Stomach (tissue), 4 donors: Measurements from ENCODE around the gene SEC24A.

Source experiments
- EP300 ChIP-seq: sonication (generic); formaldehyde crosslinking; IDR thresholded peaks from one replicate; pipeline ENCODE4 v1.6.1; 2017; ENCODE audit warnings: antibody characterized with exemption
- POLR2A ChIP-seq, 4 donors: fragments of 450-650 bp; IDR thresholded peaks; one replicate each; pipeline ENCODE4 v1.6.1; 2016; ENCODE audit warnings: antibody characterized with exemption in 4 of 4, control low read depth in 2 of 4, mild to moderate bottlenecking in 1 of 4, moderate library complexity in 1 of 4
- TF ChIP-seq, protein P1 (sequence below), 7 experiments: fragments of 450-650 bp in 4 of 7; fragments of 200-600 bp in 3 of 7; sonication (generic) in 3 of 7; IDR thresholded peaks; one replicate each; pipeline ENCODE4 v1.5.1; 2016 to 2019; ENCODE audit warnings: antibody characterized with exemption in 7 of 7, control low read depth in 2 of 7, mild to moderate bottlenecking in 1 of 7

DNA sequence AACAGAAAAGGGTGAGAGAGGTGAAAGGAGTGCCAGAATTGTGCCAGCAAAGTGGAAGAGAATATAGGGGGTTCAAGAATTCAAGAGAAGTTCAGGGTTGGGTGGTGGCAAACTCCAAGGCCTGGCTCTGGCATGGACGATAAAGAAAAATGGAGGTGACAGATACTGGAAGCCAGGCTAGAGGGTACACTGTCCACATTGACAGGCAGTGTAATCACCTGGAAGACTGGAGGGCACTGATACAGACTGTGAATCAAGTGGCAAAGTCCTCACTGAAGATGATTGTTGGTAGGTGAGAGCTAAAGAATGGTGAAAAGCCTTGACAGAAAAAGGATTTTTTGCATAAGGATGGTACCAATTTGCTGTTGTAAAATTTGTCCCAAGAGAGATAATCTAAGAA lies 23.0 kb upstream of the SEC24A start:
- TF ChIP-seq, protein P1, sequence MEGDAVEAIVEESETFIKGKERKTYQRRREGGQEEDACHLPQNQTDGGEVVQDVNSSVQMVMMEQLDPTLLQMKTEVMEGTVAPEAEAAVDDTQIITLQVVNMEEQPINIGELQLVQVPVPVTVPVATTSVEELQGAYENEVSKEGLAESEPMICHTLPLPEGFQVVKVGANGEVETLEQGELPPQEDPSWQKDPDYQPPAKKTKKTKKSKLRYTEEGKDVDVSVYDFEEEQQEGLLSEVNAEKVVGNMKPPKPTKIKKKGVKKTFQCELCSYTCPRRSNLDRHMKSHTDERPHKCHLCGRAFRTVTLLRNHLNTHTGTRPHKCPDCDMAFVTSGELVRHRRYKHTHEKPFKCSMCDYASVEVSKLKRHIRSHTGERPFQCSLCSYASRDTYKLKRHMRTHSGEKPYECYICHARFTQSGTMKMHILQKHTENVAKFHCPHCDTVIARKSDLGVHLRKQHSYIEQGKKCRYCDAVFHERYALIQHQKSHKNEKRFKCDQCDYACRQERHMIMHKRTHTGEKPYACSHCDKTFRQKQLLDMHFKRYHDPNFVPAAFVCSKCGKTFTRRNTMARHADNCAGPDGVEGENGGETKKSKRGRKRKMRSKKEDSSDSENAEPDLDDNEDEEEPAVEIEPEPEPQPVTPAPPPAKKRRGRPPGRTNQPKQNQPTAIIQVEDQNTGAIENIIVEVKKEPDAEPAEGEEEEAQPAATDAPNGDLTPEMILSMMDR (IDR thresholded peaks at IDR 0.05) = no peak
- TF ChIP-seq EP300 = no peak
- no peak for TF ChIP-seq POLR2A (IDR thresholded peaks at IDR 0.05)
